A673 (cell line): Measurements from ENCODE around the gene BCAS4.
"Not testable (repeated sequence)": the region's sequence is repeated elsewhere in the genome, so short reads cannot be mapped to it uniquely, and the experiment has no call there.

Source experiments
- EZH2 ChIP-seq: fragments of 200-600 bp; sonication (generic); IDR thresholded peaks from 2 replicates; pipeline ENCODE4 v1.6.1; 2017; ENCODE audit warnings: borderline replicate concordance, low read depth, mild to moderate bottlenecking, mixed read lengths, antibody characterized with exemption, low read length; ENCODE audit not compliant: poor library complexity, severe bottlenecking
- TF ChIP-seq, protein P1 (sequence below): fragments of 300-800, 200-600 bp; sonication (generic); conservative IDR thresholded peaks from 2 replicates; pipeline ENCODE4 v1.5.1; 2017; ENCODE audit warnings: low read depth, mild to moderate bottlenecking, antibody characterized with exemption, low read length, moderate library complexity, mixed read lengths

- TF ChIP-seq, protein P1, sequence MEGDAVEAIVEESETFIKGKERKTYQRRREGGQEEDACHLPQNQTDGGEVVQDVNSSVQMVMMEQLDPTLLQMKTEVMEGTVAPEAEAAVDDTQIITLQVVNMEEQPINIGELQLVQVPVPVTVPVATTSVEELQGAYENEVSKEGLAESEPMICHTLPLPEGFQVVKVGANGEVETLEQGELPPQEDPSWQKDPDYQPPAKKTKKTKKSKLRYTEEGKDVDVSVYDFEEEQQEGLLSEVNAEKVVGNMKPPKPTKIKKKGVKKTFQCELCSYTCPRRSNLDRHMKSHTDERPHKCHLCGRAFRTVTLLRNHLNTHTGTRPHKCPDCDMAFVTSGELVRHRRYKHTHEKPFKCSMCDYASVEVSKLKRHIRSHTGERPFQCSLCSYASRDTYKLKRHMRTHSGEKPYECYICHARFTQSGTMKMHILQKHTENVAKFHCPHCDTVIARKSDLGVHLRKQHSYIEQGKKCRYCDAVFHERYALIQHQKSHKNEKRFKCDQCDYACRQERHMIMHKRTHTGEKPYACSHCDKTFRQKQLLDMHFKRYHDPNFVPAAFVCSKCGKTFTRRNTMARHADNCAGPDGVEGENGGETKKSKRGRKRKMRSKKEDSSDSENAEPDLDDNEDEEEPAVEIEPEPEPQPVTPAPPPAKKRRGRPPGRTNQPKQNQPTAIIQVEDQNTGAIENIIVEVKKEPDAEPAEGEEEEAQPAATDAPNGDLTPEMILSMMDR: not testable (repeated sequence)
- not testable (repeated sequence) for TF ChIP-seq EZH2
Measured at GRCh38 chr20:50768991-50769390, 25.9 kb upstream of the BCAS4 start.
